Umbilical cord (tissue), 2 donors: Measurements from ENCODE around the gene PAM. TPM values are rescaled to one million over a fixed set of nuclear protein-coding genes. Genes with fewer than 3 reads are reported as not detected.
"Not testable (repeated sequence)": the region's sequence is repeated elsewhere in the genome, so short reads cannot be mapped to it uniquely, and the experiment has no call there.

Source experiments
- DNase-seq: peaks from one replicate; pipeline ENCODE4 v3.0.0-alpha.2; 2015; ENCODE audit warnings: low spot score
- total RNA-seq: library from RNA; depleted of rRNA; stranded (reverse); fragments of >200 nt; gene quantifications from one replicate; pipeline ENCODE4 v1.2.3, GENCODE V29; 2014; ENCODE audit warnings: low replicate concordance; ENCODE audit not compliant: insufficient read depth

Gene PAM
- total RNA-seq, 1 donor from 2014 or later = 143 TPM

GRCh38 chr5:102996011-102996575 is 241.0 kb downstream of the PAM start:
- no peak for DNase-seq

GRCh38 chr5:102998224-102998623 is 243.1 kb downstream of the PAM start:
- peak; percentile 4 for DNase-seq

GRCh38 chr5:102999191-102999590 is 244.1 kb downstream of the PAM start:
- DNase-seq = no peak

- not testable (repeated sequence) for DNase-seq
Observed at GRCh38 chr5:102999621-103000020, 244.5 kb downstream of the PAM start.

- no peak for DNase-seq
Observed at GRCh38 chr5:103000089-103000488, 245.0 kb downstream of the PAM start.

GRCh38 chr5:103003872-103004271 is 248.8 kb downstream of the PAM start:
- no peak for DNase-seq

- no peak for DNase-seq
Observed at GRCh38 chr5:103005276-103005675, 250.2 kb downstream of the PAM start.

GRCh38 chr5:103006921-103007320 is 251.8 kb downstream of the PAM start:
- DNase-seq = no peak

- no peak for DNase-seq
Observed at GRCh38 chr5:103010168-103010567, 255.1 kb downstream of the PAM start.

GRCh38 chr5:103013933-103014552 is 258.9 kb downstream of the PAM start:
- DNase-seq = no peak

GRCh38 chr5:103014983-103015382 is 259.9 kb downstream of the PAM start:
- no peak for DNase-seq

GRCh38 chr5:103016167-103016566 is 261.1 kb downstream of the PAM start:
- no peak for DNase-seq

- no peak for DNase-seq
Observed at GRCh38 chr5:103019804-103020203, 264.7 kb downstream of the PAM start.

- DNase-seq = no peak
Observed at GRCh38 chr5:103021314-103021713, 266.2 kb downstream of the PAM start.

- DNase-seq = no peak
Observed at GRCh38 chr5:103027267-103027666, 272.2 kb downstream of the PAM start.

- no peak for DNase-seq
Observed at GRCh38 chr5:103031607-103032006, 276.5 kb downstream of the PAM start.

- DNase-seq = no peak
Observed at GRCh38 chr5:103033696-103034095, 278.6 kb downstream of the PAM start.

- no peak for DNase-seq
Observed at GRCh38 chr5:103034662-103035392, 279.7 kb downstream of the PAM start.

- no peak for DNase-seq
Observed at GRCh38 chr5:103035701-103036100, 280.6 kb downstream of the PAM start.

- DNase-seq = no peak
Observed at GRCh38 chr5:103036601-103037000, 281.5 kb downstream of the PAM start.

- no peak for DNase-seq
Observed at GRCh38 chr5:103037673-103038455, 282.8 kb downstream of the PAM start.

GRCh38 chr5:103041071-103041676 is 286.1 kb downstream of the PAM start:
- peak; percentile 45 for DNase-seq
